H1 (cell line): ENCODE results near the gene PTPRD. TPM values are rescaled to one million over a fixed set of nuclear protein-coding genes. Genes with fewer than 3 reads are reported as not detected.

ENCODE experiments used
- CTCF ChIA-PET: fragments of 300-600 bp; sonication (Branson Sonifier 250); formaldehyde crosslinking; loops from one replicate; lab custom pipeline; 2021; ENCODE audit not compliant: partially characterized antibody; lab: Charles Lee
- POLR2A ChIA-PET: fragments of 300-600 bp; sonication (Branson Sonifier 250); formaldehyde crosslinking; loops from one replicate; lab custom pipeline; 2021; ENCODE audit warnings: inconsistent platforms; ENCODE audit not compliant: partially characterized antibody; lab: Charles Lee
- DNase-seq, 2 experiments: peaks; one replicate each; pipeline versions ENCODE4 v3.0.0 to v3.0.0-alpha.2; 2010 to 2022; ENCODE audit warnings: low spot score in 2 of 2, low read depth in 1 of 2, mixed read lengths in 1 of 2
- FAIRE-seq: peaks from 2 replicates; lab custom pipeline; 2011; peaks lifted over from hg19 to GRCh38; lab: Jason Lieb, UNC
- H2AFZ ChIP-seq: 2 replicates; pipeline ENCODE4 v1.8.1; 2012; ENCODE audit warnings: low read length, inconsistent platforms
- H2AK5ac ChIP-seq: 2 replicates; pipeline ENCODE4 v1.6.1; 2013; ENCODE audit warnings: low read depth, low read length
- H2BK120ac ChIP-seq: replicated peaks from 2 replicates; pipeline ENCODE3; 2013; ENCODE audit warnings: low read depth, low read length, inconsistent platforms
- H2BK12ac ChIP-seq: 2 replicates; pipeline ENCODE4 v1.6.1; 2013; ENCODE audit warnings: low read depth, low read length
- H2BK15ac ChIP-seq: 2 replicates; pipeline ENCODE4 v1.6.1; 2013; ENCODE audit warnings: low read length
- H2BK20ac ChIP-seq: 2 replicates; pipeline ENCODE4 v1.6.1; 2013; ENCODE audit warnings: low read length
- H2BK5ac ChIP-seq: 2 replicates; pipeline ENCODE4 v1.6.1; 2013; ENCODE audit warnings: low read depth, low read length
- H3K14ac ChIP-seq: 2 replicates; pipeline ENCODE4 v1.6.1; 2013; ENCODE audit warnings: inconsistent platforms; ENCODE audit not compliant: insufficient read length
- H3K18ac ChIP-seq: 2 replicates; pipeline ENCODE4 v1.6.1; 2013; ENCODE audit warnings: low read length; ENCODE audit errors: extremely low read depth
- H3K23ac ChIP-seq: 2 replicates; pipeline ENCODE4 v1.6.1; 2013; ENCODE audit warnings: inconsistent platforms; ENCODE audit not compliant: insufficient read length
- H3K23me2 ChIP-seq: 2 replicates; pipeline ENCODE4 v1.6.1; 2013; ENCODE audit warnings: low read depth, low read length
- H3K27ac ChIP-seq: 2 replicates; pipeline ENCODE4 v1.6.1; 2011; ENCODE audit warnings: low read depth, low read length, inconsistent platforms
- H3K27me3 ChIP-seq, 4 experiments: replicated peaks in 1 of 4; 1 replicate in 1 of 4; 2 replicates in 3 of 4; pipeline versions ENCODE4 v1.6.1 to v1.8.1; 2011 to 2013; ENCODE audit warnings: low read length in 3 of 4, mild to moderate bottlenecking in 3 of 4, inconsistent platforms in 2 of 4, mixed read lengths in 2 of 4, moderate library complexity in 1 of 4; ENCODE audit not compliant: control insufficient read depth in 3 of 4, insufficient read depth in 3 of 4; ENCODE audit errors: extremely low read depth in 1 of 4
- H3K36me3 ChIP-seq, 4 experiments: 2 replicates each; pipeline versions ENCODE4 v1.6.1 to v1.8.1; 2011 to 2013; ENCODE audit warnings: mild to moderate bottlenecking in 4 of 4, low read length in 3 of 4, moderate library complexity in 2 of 4, control low read depth in 1 of 4, inconsistent platforms in 1 of 4; ENCODE audit not compliant: insufficient read depth in 4 of 4, control insufficient read depth in 2 of 4
- H3K4ac ChIP-seq: replicated peaks from 2 replicates; pipeline ENCODE3; 2013; ENCODE audit warnings: low read length, low read depth, mixed read lengths, inconsistent platforms; ENCODE audit not compliant: insufficient read length
- H3K4me1 ChIP-seq, 4 experiments: replicated peaks in 1 of 4; 1 replicate in 1 of 4; 2 replicates in 3 of 4; pipeline versions ENCODE4 v1.6.1 to v1.8.1; 2011 to 2013; ENCODE audit warnings: low read length in 3 of 4, inconsistent platforms in 2 of 4, mixed read lengths in 1 of 4; ENCODE audit not compliant: insufficient read depth in 4 of 4, control insufficient read depth in 3 of 4
- H3K4me2 ChIP-seq, 2 experiments: 2 replicates each; pipeline versions ENCODE4 v1.6.1 to v1.8.1; 2011 to 2013; ENCODE audit warnings: low read depth in 2 of 2, low read length in 2 of 2, control low read depth in 1 of 2, inconsistent platforms in 1 of 2, mild to moderate bottlenecking in 1 of 2; ENCODE audit not compliant: insufficient read depth in 1 of 2
- H3K4me3 ChIP-seq, 4 experiments: fragments of 200-600, 300-600 bp in 1 of 4; sonication (generic), shearing (Covaris generic), sonication (Bioruptor Twin) in 1 of 4; 2 replicates each; pipeline versions ENCODE4 v1.5.1 to v1.8.1; 2011 to 2016; ENCODE audit warnings: low read length in 4 of 4, low read depth in 3 of 4, control low read depth in 2 of 4, inconsistent platforms in 2 of 4, mild to moderate bottlenecking in 2 of 4, mixed read lengths in 1 of 4, moderate library complexity in 1 of 4; ENCODE audit not compliant: insufficient read depth in 2 of 4; ENCODE audit errors: extremely low read depth in 1 of 4
- H3K56ac ChIP-seq: replicated peaks from 2 replicates; pipeline ENCODE3; 2013; ENCODE audit warnings: low read depth, mild to moderate bottlenecking, mixed read lengths, low read length, inconsistent platforms; ENCODE audit not compliant: insufficient read length
- H3K79me1 ChIP-seq: 2 replicates; pipeline ENCODE4 v1.6.1; 2013; ENCODE audit warnings: low read depth, low read length, control low read depth
- H3K79me2 ChIP-seq, 2 experiments: 2 replicates each; pipeline versions ENCODE4 v1.6.1 to v1.8.1; 2012 to 2013; ENCODE audit warnings: low read length in 2 of 2, mild to moderate bottlenecking in 2 of 2, inconsistent platforms in 1 of 2; ENCODE audit not compliant: insufficient read depth in 2 of 2, control insufficient read depth in 1 of 2
- H3K9ac ChIP-seq, 4 experiments: replicated peaks in 1 of 4; 1 replicate in 1 of 4; 2 replicates in 3 of 4; pipeline versions ENCODE4 v1.6.1 to v1.8.1; 2011 to 2013; ENCODE audit warnings: low read depth in 3 of 4, low read length in 3 of 4, control low read depth in 2 of 4, mild to moderate bottlenecking in 2 of 4, moderate library complexity in 2 of 4, inconsistent platforms in 1 of 4; ENCODE audit errors: extremely low read depth in 1 of 4
- H3K9me3 ChIP-seq, 2 experiments: 2 replicates each; pipeline versions ENCODE4 v1.6.1 to v1.8.1; 2012 to 2013; ENCODE audit warnings: mild to moderate bottlenecking in 2 of 2, moderate library complexity in 2 of 2, control low read depth in 1 of 2, inconsistent platforms in 1 of 2, low read depth in 1 of 2, low read length in 1 of 2, mixed read lengths in 1 of 2; ENCODE audit not compliant: insufficient read depth in 2 of 2
- H4K20me1 ChIP-seq, 2 experiments: replicated peaks in 1 of 2; 2 replicates each; pipeline versions ENCODE3 to v1.8.1; 2011 to 2013; ENCODE audit warnings: inconsistent platforms in 2 of 2, low read length in 2 of 2, mild to moderate bottlenecking in 1 of 2; ENCODE audit not compliant: insufficient read depth in 2 of 2, control insufficient read depth in 1 of 2
- H4K5ac ChIP-seq: 2 replicates; pipeline ENCODE4 v1.6.1; 2013; ENCODE audit warnings: low read length, low read depth, mixed read lengths, inconsistent platforms; ENCODE audit not compliant: insufficient read length
- H4K8ac ChIP-seq: 2 replicates; pipeline ENCODE4 v1.8.0; 2013; ENCODE audit warnings: mild to moderate bottlenecking, moderate library complexity, low read length, inconsistent platforms; ENCODE audit not compliant: insufficient read depth; ENCODE audit errors: extremely low read depth
- H4K91ac ChIP-seq: replicated peaks from 2 replicates; pipeline ENCODE3; 2013; ENCODE audit warnings: low read length, mixed read lengths, inconsistent platforms; ENCODE audit not compliant: insufficient read length
- MAFK ChIP-seq: IDR thresholded peaks from 2 replicates; pipeline ENCODE4 v1.6.1; 2012; ENCODE audit warnings: low read depth, mild to moderate bottlenecking, improper control_type of control experiment, low read length
- TAF1 ChIP-seq: IDR thresholded peaks from 2 replicates; pipeline ENCODE4 v1.6.1; 2011; ENCODE audit warnings: mild to moderate bottlenecking, low read depth, low read length
- WGBS, 2 experiments: shearing (Covaris generic) in 1 of 2; methylation state at CpG; one replicate each; pipeline versions ENCODE4 v1.1.6 to v1.1.7; 2013 to 2015; ENCODE audit warnings: low lambda C conversion rate in 2 of 2, mixed read lengths in 2 of 2, inconsistent platforms in 1 of 2, low coverage in 1 of 2, missing lambda C conversion rate in 1 of 2; ENCODE audit not compliant: insufficient replicate concordance in 2 of 2, insufficient coverage in 1 of 2, insufficient read length in 1 of 2; ENCODE audit errors: extremely low coverage in 1 of 2, missing lambda C conversion rate in 1 of 2; 5-methylcytosine and 5-hydroxymethylcytosine counted together
- polyA plus RNA-seq, 7 experiments: library from polyadenylated mRNA; depleted of rRNA in 3 of 7; stranded (reverse) in 5 of 7; unstranded in 2 of 7; fragments of >200 nt in 5 of 7; fragments of 200-250 nt in 2 of 7; gene quantifications; 1 replicate in 5 of 7; 2 replicates in 1 of 7; 4 replicates in 1 of 7; pipeline versions ENCODE4 v1.2.1 to v1.2.3, GENCODE V29; 2011 to 2013; ENCODE audit warnings: missing spikeins in 2 of 7, mixed read lengths in 2 of 7
- total RNA-seq: library from RNA; stranded (reverse); fragmentation: NEBNext Ultra II Directional; extraction: Animal tissue kit (Norgen Biotek cat#: 25700); gene quantifications from 2 replicates; pipeline ENCODE4 v1.2.1, GENCODE V29; 2021

Gene PTPRD
- total and polyA plus RNA-seq, 2 of the 8 experiments (the other 6 are each of a cell fraction or from before 2014, with no cell fraction given), result 17.2 to 77.0 TPM

DNA sequence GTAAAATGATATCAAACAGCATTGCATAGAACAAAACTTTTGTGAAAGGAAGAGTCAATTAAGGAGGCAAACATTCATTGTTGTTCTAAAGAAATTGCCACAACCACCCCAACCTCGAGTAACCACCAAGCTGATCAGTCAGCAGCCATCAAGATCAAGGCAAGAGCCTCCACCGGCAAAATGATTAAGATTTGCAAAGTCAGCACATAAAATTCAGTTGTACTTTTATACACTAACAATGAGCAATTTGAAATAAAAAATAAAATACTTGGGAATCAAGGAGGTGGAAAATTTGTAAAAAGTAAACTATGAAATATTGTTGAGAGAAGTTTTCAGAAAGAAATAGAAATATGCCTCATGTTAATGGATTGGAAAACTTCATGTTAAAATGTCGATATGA, 1118.5 kb downstream of the PTPRD start:
- Histone ChIP-seq H2AFZ (no peak overlapping the region), H3K4me1 (no peaks in the 10 kb centered on the region), H3K27me3 (no peaks in the 10 kb centered on the region), H3K56ac (no peak overlapping the region), H2BK20ac (no peak overlapping the region), H3K9me3 (peaks cover 0 to 4% of the 10 kb centered on the region in 2 experiments; a peak in 1 of 4 replicates), H4K20me1 (no peaks in the 10 kb centered on the region), H3K23me2 (no peaks in the 10 kb centered on the region), H3K18ac (no peak overlapping the region), H3K9ac (no peak overlapping the region), H2BK12ac (no peak overlapping the region), H3K4ac (no peak overlapping the region), H2AK5ac (no peak overlapping the region), H3K23ac (no peak overlapping the region), H4K8ac (no peak overlapping the region), H3K36me3 (no peaks in the 10 kb centered on the region), H3K27ac (no peak overlapping the region), H3K4me3 (no peak overlapping the region), H4K91ac (no peak overlapping the region), H3K79me2 (no peaks in the 10 kb centered on the region), H2BK15ac (no peak overlapping the region), H4K5ac (no peak overlapping the region), H2BK120ac (no peak overlapping the region), H3K79me1 (no peaks in the 10 kb centered on the region), H3K4me2 (no peak overlapping the region), H3K14ac (no peak overlapping the region), H2BK5ac (no peak overlapping the region)
- ChIA-PET CTCF (no interaction called here), POLR2A (no interaction called here)
- FAIRE-seq (no peak), DNase-seq (no peak)
- WGBS, 2 experiments, result 90% methylated on average over 3 of the region's 3 CpGs; no CpG with 5 or more reads in 1 of the 2 experiments
- TF ChIP-seq MAFK, result peak; percentile 41; the same call in 1 of the 2 replicates
- TF ChIP-seq TAF1, result no peak
